ENCODE data around the gene MAGI2.

GRCh38 chr7:78080241-78080640 is 1373.2 kb downstream of the MAGI2 start:
- no peak for TF ChIP-seq CTCF (IDR thresholded peaks at IDR 0.05; ENCODE audit: insufficient read depth, low read depth, low read length)
- no peak for TF ChIP-seq EZH2 (IDR thresholded peaks at IDR 0.05; ENCODE audit: insufficient read depth, low read length)

Measured in astrocyte (in vitro differentiated cells and primary cell).